HepG2 (cell line): ENCODE measurements around the gene SYNGR2. TPM values are rescaled to one million over a fixed set of nuclear protein-coding genes. Genes with fewer than 3 reads are reported as not detected.

ENCODE experiments used
- ARID5B ChIP-seq: IDR thresholded peaks from 2 replicates; pipeline ENCODE4 v1.4.0; 2020; ENCODE audit warnings: mild to moderate bottlenecking, missing genetic modification reagents
- ARNT ChIP-seq: fragments of 450-650 bp; IDR thresholded peaks from 2 replicates; pipeline ENCODE4 v1.6.1; 2017
- BORCS8-MEF2B ChIP-seq: sonication (generic); formaldehyde crosslinking; IDR thresholded peaks from 2 replicates; pipeline ENCODE4 v1.8.0; 2022; ENCODE audit warnings: mild to moderate bottlenecking, missing genetic modification reagents
- MATR3 ChIP-seq: sonication (generic); formaldehyde crosslinking; IDR thresholded peaks from 2 replicates; pipeline ENCODE4 v1.4.0; 2020; ENCODE audit warnings: missing genetic modification reagents
- MTA1 ChIP-seq: sonication (generic); formaldehyde crosslinking; IDR thresholded peaks from 2 replicates; pipeline ENCODE4 v1.4.0; 2020; ENCODE audit warnings: missing genetic modification reagents, mild to moderate bottlenecking, borderline replicate concordance
- RBFOX2 ChIP-seq: fragments of 200-400 bp; formaldehyde crosslinking; IDR thresholded peaks from 2 replicates; pipeline ENCODE4 v1.6.1; 2017; ENCODE audit warnings: low read depth, mild to moderate bottlenecking, low read length
- RFX3 ChIP-seq: IDR thresholded peaks from 2 replicates; pipeline ENCODE4 v1.6.1; 2016; ENCODE audit warnings: missing biosample characterization, missing genetic modification reagents
- STAT6 ChIP-seq: sonication (generic); formaldehyde crosslinking; IDR thresholded peaks from 2 replicates; pipeline ENCODE4 v1.4.0; 2020; ENCODE audit warnings: missing genetic modification reagents, mild to moderate bottlenecking, borderline replicate concordance
- ZNF432 ChIP-seq: sonication (generic); formaldehyde crosslinking; IDR thresholded peaks from 2 replicates; pipeline ENCODE4 v1.5.0; 2020; ENCODE audit warnings: missing genetic modification reagents, mild to moderate bottlenecking, borderline replicate concordance
- ZNF572 ChIP-seq: sonication (generic); formaldehyde crosslinking; IDR thresholded peaks from 2 replicates; pipeline ENCODE4 v1.5.1; 2020; ENCODE audit warnings: mild to moderate bottlenecking, missing genetic modification reagents
- ZNF776 ChIP-seq: sonication (generic); formaldehyde crosslinking; IDR thresholded peaks from 2 replicates; pipeline ENCODE4 v1.4.0; 2020; ENCODE audit warnings: mild to moderate bottlenecking, missing genetic modification reagents
- polyA plus RNA-seq, 8 experiments: library from polyadenylated mRNA; depleted of rRNA in 3 of 8; stranded (reverse) in 7 of 8; unstranded in 1 of 8; fragments of >200 nt; fragmentation: Illumina TruSeq in 4 of 8; extraction: Trizol in 4 of 8; gene quantifications; 2 replicates each; pipeline versions ENCODE4 v1.2.1 to v1.2.3, GENCODE V29; 2011 to 2016; ENCODE audit warnings: low read depth in 4 of 8, missing spikeins in 1 of 8, mixed read lengths in 1 of 8; ENCODE audit not compliant: insufficient read depth in 1 of 8
- total RNA-seq, 5 experiments: library from RNA; depleted of rRNA; stranded (reverse); fragments of >200 nt; fragmentation: Illumina TruSeq; extraction: Trizol; gene quantifications; 2 replicates each; pipeline ENCODE4 v1.2.3, GENCODE V29; 2016; ENCODE audit warnings: low read depth in 1 of 5
- TF ChIP-seq, protein P1 (sequence below): sonication (generic); formaldehyde crosslinking; IDR thresholded peaks from 2 replicates; pipeline ENCODE4 v1.5.1; 2020; ENCODE audit warnings: mild to moderate bottlenecking, missing genetic modification reagents
- TF ChIP-seq, protein P2 (sequence below): sonication (generic); formaldehyde crosslinking; IDR thresholded peaks from 2 replicates; pipeline ENCODE4 v1.4.0; 2020; ENCODE audit warnings: missing genetic modification reagents
- TF ChIP-seq, protein P3 (sequence below): sonication (generic); formaldehyde crosslinking; IDR thresholded peaks from 2 replicates; pipeline ENCODE4 v1.5.0; 2020; ENCODE audit warnings: mild to moderate bottlenecking, missing genetic modification reagents

Gene SYNGR2
- total and polyA plus RNA-seq, 2 of the 13 experiments (the other 11 are each of a cell fraction or from before 2014, with no cell fraction given), result 46.7 to 170 TPM

- TF ChIP-seq, protein P1, sequence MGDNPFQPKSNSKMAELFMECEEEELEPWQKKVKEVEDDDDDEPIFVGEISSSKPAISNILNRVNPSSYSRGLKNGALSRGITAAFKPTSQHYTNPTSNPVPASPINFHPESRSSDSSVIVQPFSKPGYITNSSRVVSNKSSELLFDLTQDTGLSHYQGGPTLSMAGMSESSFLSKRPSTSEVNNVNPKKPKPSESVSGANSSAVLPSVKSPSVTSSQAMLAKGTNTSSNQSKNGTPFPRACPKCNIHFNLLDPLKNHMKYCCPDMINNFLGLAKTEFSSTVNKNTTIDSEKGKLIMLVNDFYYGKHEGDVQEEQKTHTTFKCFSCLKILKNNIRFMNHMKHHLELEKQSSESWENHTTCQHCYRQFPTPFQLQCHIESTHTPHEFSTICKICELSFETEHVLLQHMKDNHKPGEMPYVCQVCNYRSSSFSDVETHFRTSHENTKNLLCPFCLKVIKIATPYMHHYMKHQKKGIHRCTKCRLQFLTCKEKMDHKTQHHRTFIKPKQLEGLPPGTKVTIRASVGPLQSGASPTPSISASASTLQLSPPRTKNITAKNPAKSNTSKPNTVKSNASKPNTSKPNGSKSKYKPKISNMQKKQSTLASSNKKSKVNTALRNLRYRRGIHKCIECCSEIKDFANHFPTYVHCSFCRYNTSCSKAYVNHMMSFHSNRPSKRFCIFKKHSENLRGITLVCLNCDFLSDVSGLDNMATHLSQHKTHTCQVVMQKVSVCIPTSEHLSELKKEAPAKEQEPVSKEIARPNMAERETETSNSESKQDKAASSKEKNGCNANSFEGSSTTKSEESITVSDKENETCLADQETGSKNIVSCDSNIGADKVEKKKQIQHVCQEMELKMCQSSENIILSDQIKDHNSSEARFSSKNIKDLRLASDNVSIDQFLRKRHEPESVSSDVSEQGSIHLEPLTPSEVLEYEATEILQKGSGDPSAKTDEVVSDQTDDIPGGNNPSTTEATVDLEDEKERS (CRISPR knock-in tag), result peak; percentile 57; the same call in 1 of the 2 replicates
- peak; percentile 82; the same call in 1 of the 2 replicates for TF ChIP-seq ZNF776
- TF ChIP-seq MATR3 (CRISPR knock-in tag), result no peak
- no peak for TF ChIP-seq ARNT
- no peak for TF ChIP-seq ZNF432 (CRISPR knock-in tag)
- TF ChIP-seq ZNF572 (CRISPR knock-in tag), result peak; percentile 87; the same call in 1 of the 2 replicates
- TF ChIP-seq MTA1 (CRISPR knock-in tag), result peak; percentile 55; the same call in 1 of the 2 replicates
- peak; percentile 100 for TF ChIP-seq BORCS8-MEF2B (CRISPR knock-in tag)
- TF ChIP-seq STAT6 (CRISPR knock-in tag), result no peak
- TF ChIP-seq, protein P2, sequence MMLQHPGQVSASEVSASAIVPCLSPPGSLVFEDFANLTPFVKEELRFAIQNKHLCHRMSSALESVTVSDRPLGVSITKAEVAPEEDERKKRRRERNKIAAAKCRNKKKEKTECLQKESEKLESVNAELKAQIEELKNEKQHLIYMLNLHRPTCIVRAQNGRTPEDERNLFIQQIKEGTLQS, result no peak; the same call in 1 of the 2 replicates
- TF ChIP-seq, protein P3, sequence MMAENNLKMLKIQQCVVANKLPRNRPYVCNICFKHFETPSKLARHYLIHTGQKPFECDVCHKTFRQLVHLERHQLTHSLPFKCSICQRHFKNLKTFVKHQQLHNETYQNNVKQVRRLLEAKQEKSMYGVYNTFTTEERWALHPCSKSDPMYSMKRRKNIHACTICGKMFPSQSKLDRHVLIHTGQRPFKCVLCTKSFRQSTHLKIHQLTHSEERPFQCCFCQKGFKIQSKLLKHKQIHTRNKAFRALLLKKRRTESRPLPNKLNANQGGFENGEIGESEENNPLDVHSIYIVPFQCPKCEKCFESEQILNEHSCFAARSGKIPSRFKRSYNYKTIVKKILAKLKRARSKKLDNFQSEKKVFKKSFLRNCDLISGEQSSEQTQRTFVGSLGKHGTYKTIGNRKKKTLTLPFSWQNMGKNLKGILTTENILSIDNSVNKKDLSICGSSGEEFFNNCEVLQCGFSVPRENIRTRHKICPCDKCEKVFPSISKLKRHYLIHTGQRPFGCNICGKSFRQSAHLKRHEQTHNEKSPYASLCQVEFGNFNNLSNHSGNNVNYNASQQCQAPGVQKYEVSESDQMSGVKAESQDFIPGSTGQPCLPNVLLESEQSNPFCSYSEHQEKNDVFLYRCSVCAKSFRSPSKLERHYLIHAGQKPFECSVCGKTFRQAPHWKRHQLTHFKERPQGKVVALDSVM (CRISPR knock-in tag), result no peak; the same call in 1 of the 2 replicates
- TF ChIP-seq ARID5B, result peak; percentile 65
- peak; percentile 11; the same call in 1 of the 2 replicates for TF ChIP-seq RFX3
- peak; percentile 81 for TF ChIP-seq RBFOX2
Measured at GRCh38 chr17:78186692-78187595, 18.6 kb downstream of the SYNGR2 start, which contains the start of the genes AFMID and TK1 (continued).
